ENCODE data around the gene FPR3. TPM values are rescaled to one million over a fixed set of nuclear protein-coding genes. Genes with fewer than 3 reads are reported as not detected.

Gene FPR3
- total RNA-seq, 4 donors from 2014 or later: 0.61 to 8.9 (median 3.6) TPM

- H3K27me3 ChIP-seq: no peaks in the 10 kb centered on the region
- H3K27ac ChIP-seq: no peak overlapping the region
- WGBS, 2 donors: 90 to 92% methylated on average over 2 of the region's 2 CpGs
Measured at GRCh38 chr19:51837145-51837544, 42.2 kb downstream of the FPR3 start.

GRCh38 chr19:51861870-51862622 is 67.1 kb downstream of the FPR3 start:
- DNase-seq: no peak
- no peak overlapping the region for H3K4me3 ChIP-seq
- H3K4me1 ChIP-seq: no peaks in the 10 kb centered on the region
- H3K27ac ChIP-seq: no peak overlapping the region
- 85 to 89% methylated on average over 2 of the region's 2 CpGs for WGBS, 2 donors
- no peak for TF ChIP-seq POLR2A (IDR thresholded peaks at IDR 0.05)
- TF ChIP-seq, protein P1, sequence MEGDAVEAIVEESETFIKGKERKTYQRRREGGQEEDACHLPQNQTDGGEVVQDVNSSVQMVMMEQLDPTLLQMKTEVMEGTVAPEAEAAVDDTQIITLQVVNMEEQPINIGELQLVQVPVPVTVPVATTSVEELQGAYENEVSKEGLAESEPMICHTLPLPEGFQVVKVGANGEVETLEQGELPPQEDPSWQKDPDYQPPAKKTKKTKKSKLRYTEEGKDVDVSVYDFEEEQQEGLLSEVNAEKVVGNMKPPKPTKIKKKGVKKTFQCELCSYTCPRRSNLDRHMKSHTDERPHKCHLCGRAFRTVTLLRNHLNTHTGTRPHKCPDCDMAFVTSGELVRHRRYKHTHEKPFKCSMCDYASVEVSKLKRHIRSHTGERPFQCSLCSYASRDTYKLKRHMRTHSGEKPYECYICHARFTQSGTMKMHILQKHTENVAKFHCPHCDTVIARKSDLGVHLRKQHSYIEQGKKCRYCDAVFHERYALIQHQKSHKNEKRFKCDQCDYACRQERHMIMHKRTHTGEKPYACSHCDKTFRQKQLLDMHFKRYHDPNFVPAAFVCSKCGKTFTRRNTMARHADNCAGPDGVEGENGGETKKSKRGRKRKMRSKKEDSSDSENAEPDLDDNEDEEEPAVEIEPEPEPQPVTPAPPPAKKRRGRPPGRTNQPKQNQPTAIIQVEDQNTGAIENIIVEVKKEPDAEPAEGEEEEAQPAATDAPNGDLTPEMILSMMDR (IDR thresholded peaks at IDR 0.05): no peak
- peaks cover 7 to 100% (median 90%) of the 10 kb centered on the region in 3 donors for H3K9me3 ChIP-seq
- intact Hi-C loops (cut with DNase I): no loop called here
- no peaks in the 10 kb centered on the region for H3K27me3 ChIP-seq
- peaks cover 0 to 18% (median 0%) of the 10 kb centered on the region in 3 donors for H3K36me3 ChIP-seq

More at GRCh38 chr19:51837145-51837544, 42.2 kb downstream of the FPR3 start:
- DNase-seq: no peak
- Histone ChIP-seq H3K4me1 (no peaks in the 10 kb centered on the region), H3K9me3 (peaks cover 0 to 17% (median 0%) of the 10 kb centered on the region in 3 donors), H3K36me3 (no peaks in the 10 kb centered on the region), H3K4me3 (no peak overlapping the region)
- intact Hi-C loops (cut with DNase I): no loop called here
- TF ChIP-seq POLR2A (IDR thresholded peaks at IDR 0.05): no peak
- TF ChIP-seq, protein P1 (IDR thresholded peaks at IDR 0.05): no peak

DNA sequence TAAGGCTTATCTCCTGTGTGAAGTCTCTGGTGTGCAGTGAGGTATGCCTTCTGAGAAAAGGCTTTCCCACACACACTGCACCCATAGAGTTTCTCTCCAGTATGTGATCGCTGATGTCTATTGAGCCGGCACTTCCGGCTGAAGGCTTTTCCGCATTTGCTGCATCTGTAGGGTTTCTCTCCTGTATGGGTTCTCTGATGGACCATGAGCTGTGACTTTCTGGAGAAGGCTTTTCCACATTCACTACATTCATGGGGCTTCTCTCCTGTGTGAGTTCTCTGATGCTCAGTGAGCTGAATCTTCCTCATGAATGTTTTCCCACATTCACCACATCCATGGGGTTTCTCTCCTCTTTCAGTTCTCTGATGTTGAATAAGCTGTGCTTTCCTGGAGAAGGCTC is 78.1 kb downstream of the FPR3 start:
- no peaks in the 10 kb centered on the region for H3K27me3 ChIP-seq
- WGBS, 2 donors: 98 to 100% methylated on average over 4 of the region's 4 CpGs
- intact Hi-C loops (cut with DNase I): no loop called here
- H3K4me1 ChIP-seq: no peaks in the 10 kb centered on the region
- TF ChIP-seq POLR2A (IDR thresholded peaks at IDR 0.05): no peak
- TF ChIP-seq, protein P1 (IDR thresholded peaks at IDR 0.05): no peak
- DNase-seq: no peak
- no peak overlapping the region for H3K27ac ChIP-seq
- peaks cover 15 to 100% (median 86%) of the 10 kb centered on the region in 3 donors for H3K9me3 ChIP-seq
- peaks cover 19 to 57% (median 36%) of the 10 kb centered on the region in 3 donors for H3K36me3 ChIP-seq
- H3K4me3 ChIP-seq: peak overlapping the region in 1 of 4 donors; percentile 5

Other genes starting within 250 kb of the FPR3 start
- gene ZNF175, start 223.9 kb upstream of the FPR3 start, total RNA-seq: 1 to 10 TPM; 2.5 to 5.7 (median 2.9) TPM
- under 1 TPM in 1 of 4 donors, not detected in 3; 0.94 TPM for gene SIGLEC5, start 164.8 kb upstream of the FPR3 start, total RNA-seq
- gene SIGLEC14, start 148.3 kb upstream of the FPR3 start, total RNA-seq: 1 to 10 TPM in 1 of 4 donors, under 1 TPM in 1, not detected in 2; 0.97 to 2.9 TPM
- 1 to 10 TPM; 2.8 to 7.9 (median 4.8) TPM for gene SPACA6, start 101.8 kb upstream of the FPR3 start, total RNA-seq
- gene HAS1, start 71.2 kb upstream of the FPR3 start, total RNA-seq: under 1 TPM in 1 of 4 donors, not detected in 3; 0.82 TPM
- 1 to 10 TPM in 3 of 4 donors, not detected in 1; 1.7 to 6.2 (median 4.4) TPM for gene FPR1, start 43.3 kb upstream of the FPR3 start, total RNA-seq
- 1 to 10 TPM in 1 of 4 donors, under 1 TPM in 1, not detected in 2; 0.79 to 2.2 TPM for gene FPR2, start 34.0 kb upstream of the FPR3 start, total RNA-seq
- gene ZNF577, start 92.8 kb downstream of the FPR3 start, total RNA-seq: 10 to 100 TPM in 1 of 4 donors, 1 to 10 TPM in 3; 2.3 to 13.9 (median 3.3) TPM
- gene ZNF649, start 109.9 kb downstream of the FPR3 start, total RNA-seq: 10 to 100 TPM in 1 of 4 donors, 1 to 10 TPM in 3; 5.8 to 13.0 (median 7.1) TPM
- 10 to 100 TPM in 1 of 4 donors, 1 to 10 TPM in 3; 2.9 to 12.0 (median 7.6) TPM for gene ZNF613, start 132.3 kb downstream of the FPR3 start, total RNA-seq
- gene ZNF350, start 191.7 kb downstream of the FPR3 start, total RNA-seq: 10 to 100 TPM in 1 of 4 donors, 1 to 10 TPM in 3; 2.9 to 12.6 (median 6.6) TPM
- gene ZNF615, start 213.1 kb downstream of the FPR3 start, total RNA-seq: 10 to 100 TPM in 1 of 4 donors, 1 to 10 TPM in 3; 2.8 to 13.9 (median 5.9) TPM
- gene ZNF614, start 233.2 kb downstream of the FPR3 start, total RNA-seq: 1 to 10 TPM; 2.2 to 8.2 (median 4.0) TPM